ENCODE results near the gene KIAA0586.
"Not testable (repeated sequence)": the region's sequence is repeated elsewhere in the genome, so short reads cannot be mapped to it uniquely, and the experiment has no call there.

KIAA0586 gene

GRCh38 chr14:58427281-58428117 lies at the start of gene KIAA0586, which contains the start of gene TIMM9:
TSS of gene KIAA0586 (plus strand) at chr14:58427719. CDS start at chr14:58428265, 546 bp downstream.
TSS of gene TIMM9 (minus strand) at chr14:58427531. CDS start at chr14:58411945, 15,586 bp downstream.
- FAIRE-seq (peak; percentile 59), DNase-seq (ENCODE audit: low spot score) (peak; percentile 99)

- FAIRE-seq (peak; percentile 20), DNase-seq (ENCODE audit: low spot score) (no peak)
Observed at GRCh38 chr14:58390830-58391229, 36.7 kb upstream of the KIAA0586 start.

GRCh38 chr14:58395562-58395811 lies 32.0 kb upstream of the KIAA0586 start:
- DNase-seq (ENCODE audit: low spot score) (no peak), FAIRE-seq (no peak)

GRCh38 chr14:58395812-58396788 lies 31.4 kb upstream of the KIAA0586 start, which contains the start of gene TOMM20L:
TSS of gene TOMM20L (plus strand) at chr14:58395930. CDS start at chr14:58395958, 28 bp downstream.
- FAIRE-seq (peak; percentile 68), DNase-seq (ENCODE audit: low spot score) (peak; percentile 96)

- FAIRE-seq (peak; percentile 27), DNase-seq (ENCODE audit: low spot score) (no peak)
Observed at GRCh38 chr14:58397156-58397555, 30.4 kb upstream of the KIAA0586 start.

- FAIRE-seq (no peak), DNase-seq (ENCODE audit: low spot score) (no peak)
Observed at GRCh38 chr14:58398495-58398894, 29.0 kb upstream of the KIAA0586 start.

GRCh38 chr14:58398895-58399294 lies 28.6 kb upstream of the KIAA0586 start:
- no peak for FAIRE-seq

GRCh38 chr14:58401587-58401986 lies 25.9 kb upstream of the KIAA0586 start:
- peak; percentile 50 for FAIRE-seq

More at GRCh38 chr14:58398895-58399294, 28.6 kb upstream of the KIAA0586 start:
- DNase-seq (ENCODE audit: low spot score) = no peak

GRCh38 chr14:58408681-58409215 lies 18.8 kb upstream of the KIAA0586 start:
- DNase-seq (ENCODE audit: low spot score) = no peak
- no peak for FAIRE-seq

More at GRCh38 chr14:58401587-58401986, 25.9 kb upstream of the KIAA0586 start:
- DNase-seq (ENCODE audit: low spot score) = peak; percentile 43

GRCh38 chr14:58414845-58415244 lies 12.7 kb upstream of the KIAA0586 start:
- no peak for DNase-seq (ENCODE audit: low spot score)
- peak; percentile 82 for FAIRE-seq

GRCh38 chr14:58415636-58416547 lies 11.6 kb upstream of the KIAA0586 start:
- DNase-seq (ENCODE audit: low spot score) = no peak
- FAIRE-seq = no peak

- not testable (repeated sequence) for FAIRE-seq; DNase-seq (ENCODE audit: low spot score)
Observed at GRCh38 chr14:58416934-58417333, 10.6 kb upstream of the KIAA0586 start.

- FAIRE-seq (peak; percentile 35), DNase-seq (ENCODE audit: low spot score) (peak; percentile 80)
Observed at GRCh38 chr14:58426670-58427280, 744 bp upstream of the KIAA0586 start.

GRCh38 chr14:58428118-58428683 lies 682 bp downstream of the KIAA0586 start:
- DNase-seq (ENCODE audit: low spot score) = peak; percentile 49
- no peak for FAIRE-seq

GRCh38 chr14:58430156-58430555 lies 2.6 kb downstream of the KIAA0586 start:
- DNase-seq (ENCODE audit: low spot score) = no peak
- no peak for FAIRE-seq

- DNase-seq (ENCODE audit: low spot score) = no peak
- no peak for FAIRE-seq
Observed at GRCh38 chr14:58439476-58439875, 12.0 kb downstream of the KIAA0586 start.

GRCh38 chr14:58444627-58445026 lies 17.1 kb downstream of the KIAA0586 start:
- no peak for FAIRE-seq
- DNase-seq (ENCODE audit: low spot score) = no peak

GRCh38 chr14:58455593-58456265 lies 28.2 kb downstream of the KIAA0586 start:
- peak; percentile 74 for FAIRE-seq
- DNase-seq (ENCODE audit: low spot score) = no peak

GRCh38 chr14:58460772-58461171 lies 33.3 kb downstream of the KIAA0586 start:
- no peak for FAIRE-seq
- no peak for DNase-seq (ENCODE audit: low spot score)
